ENCODE data around the gene HAPSTR1. TPM values are rescaled to one million over a fixed set of nuclear protein-coding genes. Genes with fewer than 3 reads are reported as not detected.
"Not testable (repeated sequence)": the region's sequence is repeated elsewhere in the genome, so short reads cannot be mapped to it uniquely, and the experiment has no call there.

Gene HAPSTR1
- 10 to 100 TPM; 81.5 to 82.3 TPM for total RNA-seq

GRCh38 chr16:9090960-9091866 is at the start of gene HAPSTR1:
TSS of gene HAPSTR1 (plus strand) at chr16:9091644. CDS start at chr16:9092045, 401 bp downstream.
- peaks cover 37% of the 10 kb centered on the region for H3K4me1 Mint-ChIP-seq (ENCODE audit: low read depth)
- ATAC-seq (replicated peaks in 1 of 2) (peak; percentile 91), DNase-seq (peak; percentile 98 to 99)
- H3K4me3 Mint-ChIP-seq: peak within 1 kb of the TSS; percentile 92 to 100
- H3K27me3 Mint-ChIP-seq (ENCODE audit: low read depth): no peaks in the 10 kb centered on the region
- peak within 1 kb of the TSS; percentile 94 for H3K27ac Mint-ChIP-seq
- H3K36me3 Mint-ChIP-seq (ENCODE audit: insufficient read depth in 2 of 2): peaks cover 18 to 35% of the 10 kb centered on the region in 2 donors
- no peaks in the 10 kb centered on the region for H3K9me3 Mint-ChIP-seq

DNA sequence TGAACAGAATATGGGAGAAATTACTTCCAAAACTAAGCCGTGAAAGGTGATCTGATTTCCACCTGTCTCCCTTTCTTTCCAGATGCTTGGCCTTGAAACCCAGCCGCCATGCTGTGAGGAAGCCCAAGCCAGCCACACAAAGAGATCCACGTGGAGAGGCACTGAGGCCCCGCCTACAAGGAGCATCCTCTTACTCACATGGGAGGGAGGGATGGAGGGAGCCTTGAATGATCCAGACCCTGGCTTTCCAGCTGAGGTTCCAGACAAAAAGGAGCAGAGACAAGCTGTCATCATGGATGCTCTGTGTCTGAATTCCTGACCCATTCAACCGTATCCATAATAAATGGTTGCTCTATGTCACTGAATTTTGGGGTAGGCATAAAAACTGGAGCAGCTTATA is 48.9 kb upstream of the HAPSTR1 start:
- ATAC-seq (replicated peaks in 1 of 2) (no peak), DNase-seq (no peak)
- no peak overlapping the region for H3K4me3 Mint-ChIP-seq
- H3K36me3 Mint-ChIP-seq (ENCODE audit: insufficient read depth in 2 of 2): peaks cover 5 to 9% of the 10 kb centered on the region in 2 donors
- H3K9me3 Mint-ChIP-seq: peaks cover 2 to 7% of the 10 kb centered on the region in 2 donors
- H3K27me3 Mint-ChIP-seq (ENCODE audit: low read depth): no peaks in the 10 kb centered on the region
- H3K27ac Mint-ChIP-seq: no peak overlapping the region
- peaks cover 25% of the 10 kb centered on the region for H3K4me1 Mint-ChIP-seq (ENCODE audit: low read depth)

GRCh38 chr16:9042964-9043680 is 48.3 kb upstream of the HAPSTR1 start:
- DNase-seq: no peak
- ATAC-seq (replicated peaks in 1 of 2): no peak
- H3K27me3 Mint-ChIP-seq (ENCODE audit: low read depth): no peaks in the 10 kb centered on the region
- H3K27ac Mint-ChIP-seq: no peak overlapping the region
- peaks cover 31% of the 10 kb centered on the region for H3K4me1 Mint-ChIP-seq (ENCODE audit: low read depth)
- H3K4me3 Mint-ChIP-seq: no peak overlapping the region
- H3K9me3 Mint-ChIP-seq: peaks cover 2 to 7% of the 10 kb centered on the region in 2 donors
- peaks cover 5 to 10% of the 10 kb centered on the region in 2 donors for H3K36me3 Mint-ChIP-seq (ENCODE audit: insufficient read depth in 2 of 2)

- H3K27ac Mint-ChIP-seq; ATAC-seq (replicated peaks in 1 of 2); H3K36me3 Mint-ChIP-seq (ENCODE audit: insufficient read depth in 2 of 2); H3K9me3 Mint-ChIP-seq; H3K27me3 Mint-ChIP-seq (ENCODE audit: low read depth); DNase-seq: not testable (repeated sequence)
- H3K4me3 Mint-ChIP-seq: peak overlapping the region in 1 of 2 donors; percentile 43
- H3K4me1 Mint-ChIP-seq (ENCODE audit: low read depth): peaks cover 49% of the 10 kb centered on the region
These were observed 45.9 kb upstream of the HAPSTR1 start for GRCh38 chr16:9045562-9045961.

DNA sequence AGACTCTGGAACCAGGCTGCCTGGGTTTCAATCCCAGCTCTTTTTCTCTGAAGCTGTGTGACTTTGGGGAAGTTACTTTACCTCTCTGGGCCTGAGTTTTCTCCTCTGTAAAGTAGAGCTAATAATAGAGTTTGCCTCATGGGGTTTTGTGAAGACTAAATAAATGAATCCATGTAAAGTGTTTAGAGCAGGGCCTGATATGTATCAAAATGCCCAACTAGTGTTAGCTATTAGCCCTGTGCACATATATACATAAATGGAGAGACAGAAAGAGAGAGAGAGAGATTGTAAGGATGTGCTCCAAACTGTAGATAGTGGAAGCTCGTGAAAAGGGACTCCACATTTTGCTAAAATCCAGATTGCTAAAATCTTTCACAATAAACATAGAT is 44.8 kb upstream of the HAPSTR1 start:
- peaks cover 50% of the 10 kb centered on the region for H3K4me1 Mint-ChIP-seq (ENCODE audit: low read depth)
- peaks cover 5 to 10% of the 10 kb centered on the region in 2 donors for H3K36me3 Mint-ChIP-seq (ENCODE audit: insufficient read depth in 2 of 2)
- H3K27me3 Mint-ChIP-seq (ENCODE audit: low read depth): no peaks in the 10 kb centered on the region
- H3K4me3 Mint-ChIP-seq: peak overlapping the region in 1 of 2 donors; percentile 51
- no peak for DNase-seq
- H3K9me3 Mint-ChIP-seq: peaks cover 2 to 7% of the 10 kb centered on the region in 2 donors
- ATAC-seq (replicated peaks in 1 of 2): no peak
- H3K27ac Mint-ChIP-seq: peak overlapping the region; percentile 47

DNA sequence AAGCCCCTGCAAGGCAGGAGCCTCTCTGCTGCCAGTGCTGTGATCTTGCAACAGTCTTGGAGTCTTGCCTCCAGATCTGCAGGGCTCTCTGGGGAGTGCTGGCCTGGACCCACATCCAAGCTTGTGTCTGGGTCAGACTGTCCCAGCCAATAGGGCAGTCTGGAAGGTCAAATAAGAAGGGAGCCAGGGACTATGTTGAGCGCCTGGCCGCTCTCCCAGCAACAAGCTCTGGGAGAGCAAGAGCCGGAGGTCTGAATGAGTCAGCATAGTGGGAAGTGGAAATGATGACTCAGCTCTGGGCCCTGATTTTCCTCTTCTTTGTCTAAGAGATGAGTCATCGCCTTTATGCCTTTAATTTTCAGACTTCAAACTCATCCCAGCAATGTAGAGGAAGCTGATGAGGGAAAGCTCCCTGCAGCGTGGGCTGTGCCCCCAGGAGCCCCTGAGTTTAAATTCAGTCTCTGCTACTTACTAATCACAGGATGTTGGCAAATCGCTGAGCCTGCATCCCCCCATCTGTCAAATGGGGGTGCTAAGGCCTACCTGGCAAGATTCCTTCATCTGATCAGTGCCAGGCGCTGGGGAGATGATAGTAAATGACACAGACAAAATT is 43.6 kb upstream of the HAPSTR1 start:
- peak; percentile 64 to 72 for DNase-seq
- ATAC-seq (replicated peaks in 1 of 2): peak; percentile 84 to 85
- H3K4me3 Mint-ChIP-seq: peak overlapping the region; percentile 34 to 49
- peaks cover 2 to 7% of the 10 kb centered on the region in 2 donors for H3K9me3 Mint-ChIP-seq
- peaks cover 50% of the 10 kb centered on the region for H3K4me1 Mint-ChIP-seq (ENCODE audit: low read depth)
- peaks cover 5 to 10% of the 10 kb centered on the region in 2 donors for H3K36me3 Mint-ChIP-seq (ENCODE audit: insufficient read depth in 2 of 2)
- H3K27ac Mint-ChIP-seq: no peak overlapping the region
- H3K27me3 Mint-ChIP-seq (ENCODE audit: low read depth): no peaks in the 10 kb centered on the region

- peaks cover 45% of the 10 kb centered on the region for H3K4me1 Mint-ChIP-seq (ENCODE audit: low read depth)
These were observed 43.1 kb upstream of the HAPSTR1 start for GRCh38 chr16:9048302-9048700.

DNA sequence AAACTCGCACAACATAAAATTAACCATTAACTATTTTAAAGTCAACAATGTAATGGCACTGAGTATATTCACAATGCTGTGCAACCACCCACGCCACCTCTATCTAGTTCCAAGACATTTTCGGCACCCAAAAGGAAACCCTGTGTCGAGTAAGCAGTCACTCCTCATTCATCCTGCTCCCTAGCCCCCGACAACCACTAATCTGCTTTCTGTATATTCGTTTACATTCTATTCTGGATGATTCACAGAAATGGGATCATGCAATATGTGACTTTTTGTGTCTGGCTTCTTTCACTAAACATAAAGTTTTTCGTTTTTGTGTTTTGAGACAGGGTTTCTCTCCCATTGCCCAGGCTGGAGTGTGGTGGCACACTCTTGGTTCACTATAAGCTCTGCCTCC is 42.2 kb upstream of the HAPSTR1 start:
- H3K4me1 Mint-ChIP-seq (ENCODE audit: low read depth): peaks cover 43% of the 10 kb centered on the region

More at GRCh38 chr16:9048302-9048700, 43.1 kb upstream of the HAPSTR1 start:
- no peaks in the 10 kb centered on the region for H3K27me3 Mint-ChIP-seq (ENCODE audit: low read depth)
- peak overlapping the region; percentile 34 to 49 for H3K4me3 Mint-ChIP-seq
- H3K9me3 Mint-ChIP-seq: peaks cover 2 to 7% of the 10 kb centered on the region in 2 donors
- no peak overlapping the region for H3K27ac Mint-ChIP-seq
- H3K36me3 Mint-ChIP-seq (ENCODE audit: insufficient read depth in 2 of 2): peaks cover 5 to 10% of the 10 kb centered on the region in 2 donors
- ATAC-seq (replicated peaks in 1 of 2): no peak
- no peak for DNase-seq

DNA sequence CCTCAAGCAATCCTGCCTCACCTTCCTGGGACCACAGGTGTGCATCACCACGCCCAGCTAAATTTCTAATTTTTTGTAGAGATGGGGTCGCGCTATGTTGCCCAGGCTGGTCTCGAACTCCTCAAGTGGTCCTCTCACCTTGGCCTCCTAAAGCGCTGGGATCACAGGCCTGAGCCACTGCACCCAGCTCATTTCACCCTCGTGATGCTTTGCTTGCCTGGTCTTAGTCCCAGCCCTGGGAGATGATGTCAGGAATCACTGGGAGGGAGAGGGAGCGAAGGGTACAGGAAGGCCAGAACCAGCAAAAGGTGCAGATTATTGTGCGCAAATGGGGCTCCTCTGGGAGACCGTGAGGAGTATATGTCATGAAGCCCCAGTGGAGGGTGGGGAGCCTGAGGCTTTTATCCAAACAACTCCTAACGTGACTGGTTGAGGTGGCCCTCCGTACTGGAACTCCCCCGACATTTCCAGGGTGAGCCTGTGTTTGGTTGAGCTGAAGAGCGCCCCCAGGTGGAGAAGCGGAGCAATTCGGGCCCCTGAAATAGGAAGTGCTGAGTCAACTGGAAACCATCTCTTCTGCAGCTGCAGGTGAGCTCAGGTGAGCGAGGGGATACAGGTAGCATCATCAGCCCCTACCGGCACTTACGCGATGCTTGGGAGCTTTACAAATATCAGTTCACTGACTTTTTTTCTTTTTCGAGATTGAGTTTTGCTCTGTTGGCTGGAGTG is 41.2 kb upstream of the HAPSTR1 start:
- ATAC-seq (replicated peaks in 1 of 2): no peak
- peak; percentile 13 to 44 for DNase-seq
- H3K27ac Mint-ChIP-seq: no peak overlapping the region
- peaks cover 2 to 7% of the 10 kb centered on the region in 2 donors for H3K9me3 Mint-ChIP-seq
- H3K27me3 Mint-ChIP-seq (ENCODE audit: low read depth): no peaks in the 10 kb centered on the region
- H3K36me3 Mint-ChIP-seq (ENCODE audit: insufficient read depth in 2 of 2): peaks cover 5 to 10% of the 10 kb centered on the region in 2 donors
- no peak overlapping the region for H3K4me3 Mint-ChIP-seq
- peaks cover 43% of the 10 kb centered on the region for H3K4me1 Mint-ChIP-seq (ENCODE audit: low read depth)

More for the DNA sequence above, 42.2 kb upstream of the HAPSTR1 start:
- H3K27ac Mint-ChIP-seq: no peak overlapping the region
- no peaks in the 10 kb centered on the region for H3K27me3 Mint-ChIP-seq (ENCODE audit: low read depth)
- DNase-seq (no peak), ATAC-seq (replicated peaks in 1 of 2) (no peak)
- H3K9me3 Mint-ChIP-seq: peaks cover 2 to 7% of the 10 kb centered on the region in 2 donors
- peaks cover 5 to 10% of the 10 kb centered on the region in 2 donors for H3K36me3 Mint-ChIP-seq (ENCODE audit: insufficient read depth in 2 of 2)
- H3K4me3 Mint-ChIP-seq: no peak overlapping the region

- Mint-ChIP-seq H3K27me3 (ENCODE audit: low read depth) (no peaks in the 10 kb centered on the region), H3K36me3 (ENCODE audit: insufficient read depth in 2 of 2) (no peaks in the 10 kb centered on the region), H3K4me1 (ENCODE audit: low read depth) (peaks cover 19% of the 10 kb centered on the region), H3K4me3 (no peak overlapping the region), H3K9me3 (no peaks in the 10 kb centered on the region), H3K27ac (no peak overlapping the region)
- ATAC-seq (replicated peaks in 1 of 2) (no peak), DNase-seq (no peak)
These were observed 38.3 kb upstream of the HAPSTR1 start for GRCh38 chr16:9053006-9053601.

DNA sequence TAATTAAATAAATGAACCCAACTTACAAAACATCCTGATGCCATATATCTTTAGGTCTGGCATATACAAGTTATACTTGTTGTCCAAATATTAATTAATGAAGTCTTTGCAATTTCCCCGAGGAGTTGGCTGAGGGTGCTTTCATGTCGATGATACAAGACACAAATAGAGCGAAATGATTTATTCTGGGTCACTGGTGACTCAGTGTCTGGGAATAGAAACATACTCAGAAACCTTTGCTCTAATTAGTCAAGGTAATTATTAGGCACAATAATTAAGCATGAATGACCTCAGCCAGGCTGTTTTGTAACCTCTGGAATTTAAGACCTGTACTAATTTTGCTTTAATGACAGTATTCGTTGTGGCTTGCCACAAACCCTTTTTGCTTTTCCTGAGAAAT is 37.0 kb upstream of the HAPSTR1 start:
- H3K36me3 Mint-ChIP-seq (ENCODE audit: insufficient read depth in 2 of 2): no peaks in the 10 kb centered on the region
- no peak overlapping the region for H3K27ac Mint-ChIP-seq
- H3K9me3 Mint-ChIP-seq: no peaks in the 10 kb centered on the region
- no peak overlapping the region for H3K4me3 Mint-ChIP-seq
- DNase-seq (no peak), ATAC-seq (replicated peaks in 1 of 2) (no peak)
- H3K4me1 Mint-ChIP-seq (ENCODE audit: low read depth): peaks cover 11% of the 10 kb centered on the region
- H3K27me3 Mint-ChIP-seq (ENCODE audit: low read depth): no peaks in the 10 kb centered on the region

DNA sequence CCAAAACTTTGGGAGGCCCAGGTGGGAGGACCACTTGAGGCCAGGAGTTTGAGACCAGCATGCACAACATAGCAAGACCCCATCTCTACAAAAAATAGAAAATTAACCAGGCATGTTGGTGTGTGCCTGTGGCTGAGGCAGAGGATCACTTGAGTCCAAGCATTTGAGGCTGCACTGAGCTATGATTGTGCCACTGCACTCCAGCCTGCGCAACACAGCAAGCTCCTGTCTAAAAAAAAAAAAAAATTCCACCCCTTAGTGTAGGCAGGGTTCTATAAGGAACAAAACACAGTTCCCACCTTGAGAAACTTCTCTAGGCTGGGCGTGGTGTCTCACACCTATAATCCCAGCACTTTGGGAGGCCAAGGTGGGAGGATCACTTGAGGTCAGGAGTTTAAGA is 36.3 kb upstream of the HAPSTR1 start:
- ATAC-seq (replicated peaks in 1 of 2): no peak
- Mint-ChIP-seq H3K36me3 (ENCODE audit: insufficient read depth in 2 of 2) (no peaks in the 10 kb centered on the region), H3K27ac (no peak overlapping the region), H3K4me1 (ENCODE audit: low read depth) (peaks cover 9% of the 10 kb centered on the region), H3K9me3 (no peaks in the 10 kb centered on the region), H3K4me3 (no peak overlapping the region), H3K27me3 (ENCODE audit: low read depth) (no peaks in the 10 kb centered on the region)
- DNase-seq: no peak

Data from activated T-cell treated with anti-CD3 and anti-CD28 coated beads, Interleukin-2, amount 50 U/mL, for 72 hours (primary cell).